Astrocyte of the spinal cord (primary cell): ENCODE measurements around the gene G6PD.

Experiments
- DNase-seq: peaks from one replicate; pipeline ENCODE4 v3.0.0; 2011; ENCODE audit warnings: low read depth, low spot score
- H3K4me3 ChIP-seq: 2 replicates; pipeline ENCODE4 v1.5.1; 2011; ENCODE audit warnings: low read depth, mild to moderate bottlenecking, low read length, moderate library complexity
- CTCF ChIP-seq: IDR thresholded peaks from 2 replicates; pipeline ENCODE4 v1.5.1; 2012; ENCODE audit warnings: low read depth, mild to moderate bottlenecking, low read length, inconsistent platforms
- in situ Hi-C: cut with HindIII; loops from 2 replicates; pipeline ENCODE4 v1.10.0; 2017; ENCODE audit warnings: low sequenced_read_pairs

G6PD gene

DNA sequence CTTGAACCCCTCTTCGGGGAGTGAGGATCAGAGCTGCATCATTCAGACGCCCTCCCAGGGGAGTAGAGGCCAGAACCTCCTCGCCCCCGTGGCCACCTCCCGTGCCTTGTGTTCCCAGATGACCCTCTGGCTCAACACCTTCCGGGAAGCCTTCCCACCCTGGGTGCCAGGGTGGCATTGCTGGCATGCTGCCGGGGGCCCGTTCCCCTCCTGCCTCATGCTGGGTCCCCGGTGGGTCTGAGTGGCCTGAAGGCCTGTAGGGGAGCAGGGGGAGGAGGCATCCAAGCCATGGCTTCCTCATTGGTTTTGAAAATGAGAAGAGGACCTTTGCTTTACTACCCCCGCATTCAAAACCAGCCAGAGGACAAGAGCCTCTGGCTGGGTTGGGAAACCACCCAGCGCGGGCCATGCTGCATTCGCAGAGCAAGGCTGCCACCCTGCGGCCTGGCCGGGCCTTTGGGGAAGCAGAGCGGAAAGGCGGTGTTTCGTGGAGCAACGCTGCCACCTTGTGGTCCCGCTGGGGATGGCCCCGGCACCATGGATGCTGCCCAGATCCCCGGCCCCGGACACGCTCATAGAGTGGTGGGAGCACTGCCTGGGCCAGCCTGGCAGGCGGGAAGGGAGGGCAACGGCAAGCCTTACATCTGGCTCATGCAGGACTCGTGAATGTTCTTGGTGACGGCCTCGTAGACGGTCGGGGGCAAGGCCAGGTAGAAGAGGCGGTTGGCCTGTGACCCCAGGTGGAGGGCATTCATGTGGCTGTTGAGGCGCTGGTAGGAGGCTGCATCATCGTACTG lies 11.9 kb downstream of the G6PD start:
- peak; percentile 95 for TF ChIP-seq CTCF
- H3K4me3 ChIP-seq, result no peak overlapping the region
- peak; percentile 79 for DNase-seq
- in situ Hi-C loops, result no loop called here

- in situ Hi-C loops, result no loop called here
- no peak for TF ChIP-seq CTCF
- no peak overlapping the region for H3K4me3 ChIP-seq
- no peak for DNase-seq
These were observed 14.0 kb downstream of the G6PD start for GRCh38 chrX:154532690-154533089.

DNA sequence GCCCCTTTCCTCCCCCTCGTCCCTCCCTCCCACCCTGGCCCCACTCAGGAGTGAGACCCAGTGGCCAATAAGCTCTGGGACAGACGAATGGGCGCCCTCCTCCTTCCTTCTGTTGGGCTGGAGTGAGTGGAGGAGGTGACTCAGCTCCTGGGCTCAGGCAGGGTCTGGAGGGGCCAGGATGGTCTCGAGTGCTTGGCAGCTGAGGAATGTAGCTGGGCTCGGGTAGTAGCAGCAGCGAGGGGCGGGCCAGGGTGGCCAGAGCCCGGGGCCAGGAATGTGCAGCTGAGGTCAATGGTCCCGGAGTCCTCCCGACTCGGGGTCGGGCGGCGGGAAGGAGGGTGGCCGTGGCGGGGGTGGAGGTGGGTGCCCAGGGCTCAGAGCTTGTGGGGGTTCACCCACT lies 15.0 kb downstream of the G6PD start:
- no peak for TF ChIP-seq CTCF
- no peak overlapping the region for H3K4me3 ChIP-seq
- in situ Hi-C loops, result no loop called here
- peak; percentile 36 for DNase-seq

DNA sequence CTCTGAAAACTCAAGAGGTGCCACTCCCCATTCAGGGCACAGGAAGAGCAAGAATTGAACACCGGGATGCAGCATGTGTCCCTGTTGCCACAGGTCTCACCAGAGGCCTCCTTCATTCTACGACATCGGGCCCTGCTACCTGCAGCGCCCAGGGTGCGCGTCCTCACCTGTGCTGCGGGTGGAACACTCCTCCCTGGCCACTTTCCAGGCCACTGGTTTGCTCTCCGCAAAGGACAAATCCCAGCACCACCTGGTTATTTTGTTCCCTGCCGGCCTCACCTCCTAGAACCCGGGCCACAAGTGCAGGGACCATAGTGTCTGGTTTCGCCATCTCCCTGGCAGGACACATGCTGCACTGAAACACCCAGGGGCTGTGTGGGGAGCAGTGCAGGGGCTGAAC lies 16.4 kb downstream of the G6PD start:
- in situ Hi-C loops, result no loop called here
- DNase-seq, result no peak
- no peak overlapping the region for H3K4me3 ChIP-seq
- TF ChIP-seq CTCF, result no peak

- DNase-seq, result no peak
- TF ChIP-seq CTCF, result no peak
- H3K4me3 ChIP-seq, result no peak overlapping the region
- in situ Hi-C loops, result no loop called here
These were observed 17.4 kb downstream of the G6PD start for GRCh38 chrX:154529206-154529612.

DNA sequence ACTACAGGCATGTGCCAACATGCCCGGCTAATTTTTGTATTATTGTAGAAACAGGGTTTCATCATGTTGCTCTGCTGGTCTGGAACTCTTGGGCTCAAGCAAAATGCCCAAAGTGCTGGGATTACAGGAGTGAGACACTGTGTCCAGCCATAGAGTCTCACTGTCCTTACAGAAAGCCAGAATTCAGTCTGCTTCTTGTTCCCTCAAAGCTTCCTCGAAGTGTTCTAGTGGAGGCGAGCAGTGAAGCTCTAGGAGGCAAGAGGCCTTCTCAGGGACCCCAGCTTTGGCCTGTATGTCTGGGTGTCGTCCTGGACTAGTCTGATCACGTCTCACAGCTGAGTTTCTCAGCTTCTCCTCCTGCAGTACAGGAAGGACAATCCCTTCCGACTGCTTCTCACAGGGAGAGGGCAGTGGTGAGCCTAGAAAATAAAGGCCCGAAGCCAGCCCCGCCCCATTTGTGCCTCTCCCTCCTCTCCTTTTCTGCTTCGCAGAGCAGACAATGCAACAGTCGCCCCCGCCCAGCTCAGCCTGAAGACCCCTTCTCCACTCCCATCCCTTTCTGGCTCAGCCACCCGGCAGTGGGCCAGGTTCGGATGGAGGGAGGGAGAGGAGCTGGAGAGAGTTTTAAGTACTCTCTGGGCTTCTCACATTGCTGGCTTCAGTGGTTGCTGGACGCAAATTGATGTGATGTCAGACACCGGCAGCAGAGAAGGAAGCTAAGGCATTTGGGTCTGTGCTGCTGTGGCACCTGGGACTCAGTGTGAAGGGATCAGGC lies 19.6 kb downstream of the G6PD start:
- in situ Hi-C loops, result no loop called here
- peak; percentile 78 for DNase-seq
- peak; percentile 66 for TF ChIP-seq CTCF
- peak overlapping the region; percentile 25 for H3K4me3 ChIP-seq
